Panc1 (cell line): ENCODE data around the gene BEST3. TPM values are rescaled to one million over a fixed set of nuclear protein-coding genes. Genes with fewer than 3 reads are reported as not detected.

ENCODE experiments used
- ATAC-seq: fragments of 200-7000 bp; cut with Tn5 transposase; 2 replicates; pipeline ENCODE4 v1.9.1; 2020; ENCODE audit warnings: mild to moderate bottlenecking, moderate library complexity
- BruUV-seq: library from RNA; stranded (reverse); fragments of 400-500 nt; replicated peaks from 2 replicates; lab custom pipeline; 2021; lab: Mats Ljungman, UMichigan
- CTCF ChIA-PET: fragments of 300-600 bp; sonication (Branson Sonifier 250); formaldehyde crosslinking; loops from one replicate; lab custom pipeline; 2022; ENCODE audit warnings: antibody characterized with exemption; lab: Charles Lee
- POLR2A ChIA-PET: fragments of 300-600 bp; sonication (Branson Sonifier 250); formaldehyde crosslinking; loops from one replicate; lab custom pipeline; 2022; ENCODE audit warnings: antibody characterized with exemption; lab: Charles Lee
- DNase-seq: peaks from one replicate; pipeline ENCODE4 v3.0.0-alpha.2; 2010; ENCODE audit warnings: low read depth, low spot score
- H3K27ac ChIP-seq: 2 replicates; pipeline ENCODE4 v1.5.1; 2011; ENCODE audit warnings: mild to moderate bottlenecking, low read length, inconsistent platforms
- H3K27me3 ChIP-seq: fragments of 200-500 bp; sonication (Bioruptor generic); 2 replicates; pipeline ENCODE4 v1.6.0; 2014; ENCODE audit warnings: low read length, inconsistent platforms; ENCODE audit not compliant: control insufficient read depth, insufficient read depth
- H3K36me3 ChIP-seq: fragments of 200-500 bp; sonication (Bioruptor generic); 2 replicates; pipeline ENCODE4 v1.5.1; 2014; ENCODE audit warnings: inconsistent platforms, mild to moderate bottlenecking, low read length, moderate library complexity; ENCODE audit not compliant: control insufficient read depth, insufficient read depth
- H3K4me1 ChIP-seq: 2 replicates; pipeline ENCODE4 v1.5.1; 2011; ENCODE audit warnings: inconsistent platforms, mild to moderate bottlenecking, low read length, moderate library complexity; ENCODE audit not compliant: control insufficient read depth, insufficient read depth
- H3K4me3 ChIP-seq, 2 experiments: 2 replicates each; pipeline ENCODE4 v1.5.1; 2011 to 2012; ENCODE audit warnings: low read depth in 2 of 2, low read length in 2 of 2, mild to moderate bottlenecking in 2 of 2, inconsistent platforms in 1 of 2, moderate library complexity in 1 of 2
- H3K9me3 ChIP-seq: fragments of 200-500 bp; sonication (Bioruptor generic); 2 replicates; pipeline ENCODE4 v1.5.1; 2014; ENCODE audit warnings: low read depth, mild to moderate bottlenecking, inconsistent platforms, low read length, moderate library complexity; ENCODE audit not compliant: control insufficient read depth, insufficient read depth
- CTCF ChIP-seq: fragments of 450-650 bp; IDR thresholded peaks from 2 replicates; pipeline ENCODE4 v1.5.1; 2017; ENCODE audit warnings: mild to moderate bottlenecking
- POLR2AphosphoS5 ChIP-seq: IDR thresholded peaks from 2 replicates; pipeline ENCODE4 v1.6.1; 2012; ENCODE audit warnings: mild to moderate bottlenecking, low read depth, low read length, moderate library complexity
- REST ChIP-seq, 2 experiments: IDR thresholded peaks; 2 replicates each; pipeline ENCODE4 v1.6.1; 2011 to 2012; ENCODE audit warnings: low read depth in 2 of 2, control low read depth in 1 of 2, low read length in 1 of 2, mild to moderate bottlenecking in 1 of 2, moderate library complexity in 1 of 2; ENCODE audit not compliant: insufficient read depth in 1 of 2
- SIN3A ChIP-seq: IDR thresholded peaks from 2 replicates; pipeline ENCODE4 v1.6.1; 2012; ENCODE audit warnings: low read depth, mild to moderate bottlenecking, low read length, moderate library complexity, borderline replicate concordance; ENCODE audit not compliant: insufficient read depth
- TCF7L2 ChIP-seq: IDR thresholded peaks from 2 replicates; pipeline ENCODE4 v1.6.1; 2011; ENCODE audit warnings: mild to moderate bottlenecking, low read depth, low read length, inconsistent platforms
- in situ Hi-C: cut with HindIII; loops from 2 replicates; pipeline ENCODE4 v1.10.0; 2016; ENCODE audit warnings: low sequenced_read_pairs, low pct_unique_long_range_greater_than_20kb
- intact Hi-C: fragments of 100-400 bp; cut with micrococcal nuclease; formaldehyde crosslinking; loops from one replicate; pipeline ENCODE4 v1.10.0; 2022; ENCODE audit not compliant: unreplicated experiment
- total RNA-seq: library from RNA; stranded (reverse); gene quantifications from one replicate; pipeline ENCODE4 v1.2.1, GENCODE V29; 2021; ENCODE audit not compliant: unreplicated experiment

Gene BEST3
- total RNA-seq, 1 experiment from 2014 or later, result 0.67 TPM

- POLR2A ChIA-PET, result no interaction called here
- no TSS peak for BruUV-seq
- CTCF ChIA-PET, result no interaction called here
Measured at GRCh38 chr12:69688021-69688420, 11.1 kb downstream of the BEST3 start.

GRCh38 chr12:69687390-69687789 lies 11.7 kb downstream of the BEST3 start:
- TF ChIP-seq CTCF, result no peak
- TF ChIP-seq SIN3A, result no peak
- TF ChIP-seq POLR2AphosphoS5, result no peak
- no peak for TF ChIP-seq REST (IDR thresholded peaks at IDR 0.05; ENCODE audit: insufficient read depth in 1 of 2, low read depth in 2 of 2, low read length in 1 of 2)
- TF ChIP-seq TCF7L2, result no peak
- ATAC-seq, result no peak
- POLR2A ChIA-PET, result no interaction called here
- Histone ChIP-seq H3K9me3 (peaks cover 4% of the 10 kb centered on the region; the same call in 1 of the 2 replicates), H3K27ac (0 out of 2 replicates have a peak overlapping the region, but pooled peaks have one; percentile 31), H3K4me3 (no peak overlapping the region), H3K27me3 (no peaks in the 10 kb centered on the region), H3K4me1 (peaks cover 26% of the 10 kb centered on the region), H3K36me3 (no peaks in the 10 kb centered on the region)
- intact Hi-C loops, result no loop called here
- in situ Hi-C loops, result no loop called here
- no peak for DNase-seq
- CTCF ChIA-PET, result no interaction called here
- no TSS peak for BruUV-seq

More at GRCh38 chr12:69688021-69688420, 11.1 kb downstream of the BEST3 start:
- Histone ChIP-seq H3K27me3 (no peaks in the 10 kb centered on the region), H3K4me3 (no peak overlapping the region), H3K27ac (peak overlapping the region; percentile 83), H3K36me3 (no peaks in the 10 kb centered on the region), H3K9me3 (peaks cover 4% of the 10 kb centered on the region; the same call in 1 of the 2 replicates), H3K4me1 (peaks cover 26% of the 10 kb centered on the region)
- in situ Hi-C loops, result no loop called here
- ATAC-seq (no peak; the same call in 1 of the 2 replicates), DNase-seq (peak; percentile 51)
- intact Hi-C loops, result no loop called here
- TF ChIP-seq SIN3A, result no peak

GRCh38 chr12:69686731-69687130 lies 12.4 kb downstream of the BEST3 start:
- intact Hi-C loops, result no loop called here

More at GRCh38 chr12:69686731-69687130, 12.4 kb downstream of the BEST3 start:
- in situ Hi-C loops, result no loop called here
- H3K27me3 ChIP-seq, result no peaks in the 10 kb centered on the region
- no TSS peak for BruUV-seq
- POLR2A ChIA-PET, result no interaction called here
- peaks cover 26% of the 10 kb centered on the region for H3K4me1 ChIP-seq
- H3K4me3 ChIP-seq, result no peak overlapping the region
- CTCF ChIA-PET, result no interaction called here
- peaks cover 4% of the 10 kb centered on the region; the same call in 1 of the 2 replicates for H3K9me3 ChIP-seq
- ATAC-seq (no peak), DNase-seq (no peak)
- 0 out of 2 replicates have a peak overlapping the region, but pooled peaks have one; percentile 31 for H3K27ac ChIP-seq
- TF ChIP-seq CTCF (no peak), POLR2AphosphoS5 (no peak), REST (IDR thresholded peaks at IDR 0.05; ENCODE audit: insufficient read depth in 1 of 2, low read depth in 2 of 2, low read length in 1 of 2) (no peak), TCF7L2 (no peak), SIN3A (no peak)
- no peaks in the 10 kb centered on the region for H3K36me3 ChIP-seq
